Endothelial cell of hepatic sinusoid (primary cell): ENCODE results near the gene SMTNL2.
"Not testable (repeated sequence)": the region's sequence is repeated elsewhere in the genome, so short reads cannot be mapped to it uniquely, and the experiment has no call there.

Experiments used
- in situ Hi-C: cut with HindIII; loops from 2 replicates; pipeline ENCODE4 v1.10.0; 2017; ENCODE audit warnings: low sequenced_read_pairs

The SMTNL2 gene

GRCh38 chr17:4597975-4598374, 13.6 kb downstream of the SMTNL2 start:
- in situ Hi-C loops: no loop called here

- in situ Hi-C loops: no loop called here
These were observed 14.6 kb downstream of the SMTNL2 start for GRCh38 chr17:4598776-4599504.

DNA sequence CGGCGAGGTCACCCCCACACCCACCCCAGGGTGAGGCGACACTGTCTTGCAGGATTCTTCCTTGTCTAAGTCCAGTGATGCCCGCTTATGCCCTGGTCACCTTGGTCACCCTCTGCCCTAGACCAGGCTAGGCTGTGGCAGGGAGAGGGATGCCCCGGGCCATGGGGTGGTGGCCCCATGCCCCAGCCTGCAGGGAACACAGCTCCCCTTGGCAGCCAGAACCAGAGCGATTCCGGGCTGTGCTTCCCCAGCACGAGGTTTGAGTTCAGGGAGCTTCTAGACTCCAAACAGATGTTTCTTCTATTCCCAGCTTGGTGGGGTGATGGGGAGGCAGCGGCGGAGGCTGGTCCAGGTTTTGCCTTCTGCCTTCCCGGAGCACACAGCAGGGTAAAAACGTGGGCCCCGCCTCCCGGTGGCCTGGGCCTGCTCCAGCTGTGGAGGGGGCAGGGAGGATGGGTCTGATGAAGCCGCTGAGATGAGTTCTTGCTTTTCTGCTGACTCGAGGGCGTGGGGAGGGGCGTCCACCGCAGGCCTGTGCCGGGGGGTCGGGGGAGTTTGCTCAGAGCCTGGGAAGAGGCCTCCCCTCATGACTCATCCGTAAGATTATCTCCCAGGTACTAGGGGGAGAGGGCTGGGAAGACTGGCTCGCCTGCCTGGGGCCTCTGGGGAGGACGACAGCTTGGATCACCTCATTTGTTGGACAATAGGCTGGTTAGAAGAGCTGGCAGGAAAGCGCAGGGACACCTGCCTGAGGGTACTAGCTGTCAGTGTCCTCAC, 15.4 kb downstream of the SMTNL2 start:
- in situ Hi-C loops: no loop called here

DNA sequence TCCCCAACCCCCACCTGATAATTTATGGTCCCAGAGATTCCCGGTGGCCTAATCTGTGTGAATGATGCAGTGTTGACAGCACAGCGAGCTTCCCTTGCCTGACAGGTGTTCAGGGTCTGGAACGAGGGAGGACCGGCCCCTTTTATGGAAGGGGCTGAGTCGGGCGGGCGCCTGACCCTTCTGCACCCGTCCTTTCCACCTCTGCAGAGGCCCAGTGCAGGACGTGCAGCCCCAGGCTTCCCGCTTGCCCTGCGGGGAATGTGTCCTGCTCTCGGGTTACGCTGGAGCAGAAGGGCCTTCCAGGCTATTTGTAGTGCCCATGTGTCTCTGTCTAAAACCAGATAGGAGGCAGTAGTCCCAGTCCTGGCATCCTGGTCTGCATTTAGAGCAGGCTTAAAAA, 16.2 kb downstream of the SMTNL2 start:
- in situ Hi-C loops: no loop called here

DNA sequence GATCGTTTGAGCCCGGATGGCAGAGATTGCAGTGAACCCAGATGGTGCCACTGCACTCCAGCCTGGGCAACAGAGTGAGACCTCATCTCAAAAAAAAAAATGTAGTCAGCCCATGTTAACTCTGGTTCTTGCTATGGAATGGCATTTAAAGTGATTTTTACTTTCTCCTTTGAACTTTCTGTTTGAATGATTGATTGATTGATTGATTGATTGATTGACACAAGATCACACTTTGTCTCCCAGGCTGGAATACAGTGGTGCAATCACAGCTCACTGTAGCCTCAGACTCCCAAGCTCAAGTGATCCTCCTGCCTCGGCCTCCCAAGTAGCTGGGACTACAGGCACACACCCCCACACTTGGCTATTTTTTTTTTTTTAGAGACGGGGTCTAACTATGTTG, 17.0 kb downstream of the SMTNL2 start:
- in situ Hi-C loops: no loop called here

GRCh38 chr17:4602041-4602440, 17.7 kb downstream of the SMTNL2 start:
- in situ Hi-C loops: no loop called here

DNA sequence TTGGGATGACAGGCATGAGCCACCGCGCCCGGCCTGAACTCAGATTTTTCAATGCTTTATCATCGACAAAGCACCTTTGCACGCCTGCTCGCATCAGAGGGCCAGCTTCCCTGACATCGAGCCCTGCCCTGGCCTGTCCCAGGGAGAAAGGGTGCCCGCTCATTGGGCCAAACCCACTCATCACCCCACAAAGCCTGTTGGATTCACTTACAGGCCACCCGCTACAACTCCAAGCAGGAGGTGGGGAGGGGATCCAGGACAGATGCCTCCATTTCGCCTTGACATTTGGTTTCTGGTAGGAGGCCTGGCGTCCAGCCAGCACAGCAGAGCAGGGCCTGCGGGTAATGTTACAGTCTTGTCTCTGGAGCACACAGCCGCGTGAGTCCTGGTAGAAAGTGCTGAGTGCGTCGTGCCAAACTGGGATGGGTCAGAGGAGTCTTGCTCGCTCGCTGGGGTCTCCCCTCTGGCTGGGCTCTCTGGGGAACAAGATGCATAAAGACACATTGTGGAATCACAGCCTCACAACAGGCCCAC, 19.8 kb downstream of the SMTNL2 start:
- in situ Hi-C loops: no loop called here

DNA sequence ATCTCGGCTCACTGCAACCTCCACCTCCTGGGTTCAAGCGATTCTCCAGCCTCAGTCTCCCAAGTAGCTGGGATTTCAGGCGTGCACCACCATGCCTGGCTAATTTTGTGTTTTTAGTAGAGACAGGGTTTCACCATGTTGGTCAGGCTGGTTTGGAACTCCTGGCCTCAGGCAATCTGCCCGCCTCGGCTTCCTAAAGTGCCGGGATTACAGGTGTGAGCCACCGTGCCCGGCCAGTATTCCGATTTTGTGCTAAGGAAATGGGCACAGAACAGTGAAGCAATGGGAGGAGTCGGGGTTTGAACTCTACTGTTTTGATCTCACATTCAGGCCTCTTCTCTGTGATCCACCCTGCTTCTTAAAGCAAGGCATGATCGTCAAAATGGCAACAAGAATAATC, 20.4 kb downstream of the SMTNL2 start:
- in situ Hi-C loops: not testable (repeated sequence)

DNA sequence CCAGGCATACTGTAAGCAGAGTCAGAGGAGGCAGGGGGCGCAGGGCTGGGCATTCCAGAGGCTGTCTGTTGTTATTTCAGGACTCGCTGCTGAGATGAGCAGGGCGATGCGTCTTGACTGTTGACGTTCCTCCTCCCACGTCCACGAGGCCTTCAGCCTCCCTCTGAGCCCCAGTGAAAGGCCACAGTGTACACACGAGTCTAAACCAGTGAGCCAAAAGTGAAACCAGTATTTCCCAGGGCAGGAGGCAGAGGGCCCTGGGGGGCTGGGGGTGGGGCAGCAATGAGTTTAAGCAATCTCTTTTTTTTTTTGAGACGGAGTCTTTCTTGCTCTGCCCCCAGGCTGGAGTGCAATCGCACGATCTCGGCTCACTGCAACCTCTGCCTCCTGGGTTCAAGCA, 21.5 kb downstream of the SMTNL2 start:
- in situ Hi-C loops: no loop called here

- in situ Hi-C loops: no loop called here
These were observed 23.0 kb downstream of the SMTNL2 start for GRCh38 chr17:4607261-4607741.

DNA sequence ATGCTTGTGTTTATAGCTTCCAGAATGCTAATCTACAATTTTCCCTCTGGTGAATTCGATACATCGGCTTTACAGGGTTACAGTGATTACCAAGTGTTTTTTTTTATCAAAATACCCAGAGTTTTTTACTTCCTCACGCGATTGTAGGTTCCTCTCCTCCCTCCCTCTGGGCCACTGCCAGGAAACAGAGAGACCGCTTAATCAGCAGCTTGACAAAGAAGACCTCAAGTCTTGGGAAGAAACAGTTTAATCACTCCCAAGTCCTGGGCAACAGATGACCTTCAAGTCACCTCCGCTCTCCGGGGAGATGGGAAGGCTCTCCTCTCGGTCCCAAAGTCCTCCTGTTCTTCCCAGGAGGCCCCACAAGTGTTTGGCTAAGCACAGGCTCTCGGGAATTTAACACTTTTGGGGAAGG, 23.5 kb downstream of the SMTNL2 start:
- in situ Hi-C loops: no loop called here

DNA sequence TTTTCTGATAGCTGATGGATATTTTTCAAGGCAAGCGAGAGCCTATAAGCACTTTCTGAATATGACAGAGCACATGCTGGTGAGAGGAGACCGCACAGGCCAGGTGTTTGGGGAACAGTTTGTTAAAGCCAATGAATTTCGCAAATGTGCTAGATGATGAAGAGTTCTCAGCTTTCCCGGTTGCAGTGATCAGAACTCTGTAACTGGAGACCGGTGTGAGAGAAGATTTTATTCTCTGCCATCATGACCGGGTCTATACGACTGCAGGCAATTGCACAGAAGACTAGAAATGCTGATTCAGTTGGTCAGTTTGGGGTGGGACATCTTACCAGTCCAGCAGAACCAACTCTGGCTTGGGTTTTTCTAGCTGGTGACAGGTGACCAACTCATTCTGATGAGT, 25.4 kb downstream of the SMTNL2 start:
- in situ Hi-C loops: no loop called here

GRCh38 chr17:4610162-4610561, 25.8 kb downstream of the SMTNL2 start:
- in situ Hi-C loops: no loop called here

- in situ Hi-C loops: no loop called here
These were observed 26.3 kb downstream of the SMTNL2 start for GRCh38 chr17:4610656-4611055.

DNA sequence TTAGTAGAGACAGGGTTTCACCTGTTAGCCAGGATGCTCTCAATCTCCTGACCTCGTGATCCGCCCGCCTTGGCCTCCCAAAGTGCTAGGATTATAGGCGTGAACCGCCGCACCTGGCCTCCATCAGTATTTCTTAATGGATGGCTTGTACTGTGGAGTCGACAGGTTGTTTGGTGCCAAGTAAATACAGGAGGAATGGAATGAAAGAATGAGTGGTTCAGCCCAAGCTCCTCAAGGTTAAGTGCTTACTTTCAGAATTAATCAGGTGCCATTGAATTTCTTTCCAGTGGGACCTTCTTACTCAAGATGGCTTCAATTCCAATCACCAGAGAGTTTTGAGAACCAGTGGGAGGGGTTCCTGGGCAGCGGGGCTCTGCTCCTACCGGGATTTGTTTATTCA, 32.1 kb downstream of the SMTNL2 start:
- in situ Hi-C loops: no loop called here

- in situ Hi-C loops: no loop called here
These were observed 32.8 kb downstream of the SMTNL2 start for GRCh38 chr17:4617090-4617489.

DNA sequence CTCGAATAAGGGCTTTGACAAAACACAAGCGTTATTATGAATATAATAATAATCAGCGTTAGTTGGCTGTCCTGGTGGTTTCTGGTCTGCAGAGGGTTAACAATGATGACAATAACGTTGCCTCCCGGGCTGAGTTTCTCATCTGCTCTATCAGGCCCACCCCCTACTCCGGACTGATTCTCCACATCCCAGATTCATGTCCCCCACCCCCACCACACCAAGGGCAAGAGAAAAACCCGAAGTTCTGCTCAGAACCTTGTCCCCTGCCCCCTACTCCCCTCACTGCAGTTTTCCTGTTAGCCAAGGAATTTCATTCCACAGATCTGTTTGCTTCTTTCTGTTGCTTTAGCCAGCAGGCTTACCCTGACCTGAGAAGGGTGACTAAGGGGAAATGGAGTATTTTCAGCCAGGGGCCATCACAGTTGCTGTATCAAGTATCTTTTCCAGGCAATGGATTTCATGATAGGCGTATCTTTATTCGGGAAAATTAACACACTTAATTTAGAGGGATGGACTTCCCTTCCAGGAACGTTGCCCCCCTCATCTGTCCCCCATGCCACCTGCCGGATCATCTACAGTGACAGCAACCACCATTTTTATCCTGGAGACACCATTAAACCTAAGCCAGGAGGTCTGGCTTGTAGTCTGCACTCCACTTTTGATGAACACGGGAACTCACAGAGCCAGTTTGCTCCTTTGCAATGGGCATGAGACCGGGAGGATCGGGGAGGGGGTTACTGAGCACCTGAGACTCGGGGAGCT, 33.4 kb downstream of the SMTNL2 start:
- in situ Hi-C loops: no loop called here

- in situ Hi-C loops: loop anchor here (10.0 kb wide), 1 partner anchor 166 kb away; no protein-coding TSS in a partner anchor
These were observed 36.3 kb downstream of the SMTNL2 start for GRCh38 chr17:4620531-4621101.

DNA sequence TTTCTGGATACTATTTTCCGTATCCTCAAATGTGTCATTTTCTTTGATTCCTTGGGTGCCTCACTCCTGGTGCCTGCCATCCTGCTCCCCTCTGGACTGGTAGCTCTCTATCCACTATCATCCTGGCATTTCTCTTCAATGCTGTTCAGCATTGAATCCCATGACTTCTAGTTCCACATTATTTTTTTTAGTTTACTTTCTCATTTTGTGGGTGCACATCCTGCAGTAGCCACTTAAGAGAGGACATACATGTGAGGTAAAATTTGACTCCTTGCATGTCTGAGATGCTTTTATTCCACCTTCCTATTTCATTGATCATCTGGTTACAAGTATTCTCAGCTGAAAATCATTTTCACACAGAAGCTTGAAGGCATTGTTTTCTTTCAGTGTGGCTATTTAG, 38.0 kb downstream of the SMTNL2 start:
- in situ Hi-C loops: loop anchor here (10.0 kb wide), 1 partner anchor 168 kb away; no protein-coding TSS in a partner anchor

GRCh38 chr17:4623249-4623648, 38.9 kb downstream of the SMTNL2 start:
- in situ Hi-C loops: loop anchor here (10.0 kb wide), 1 partner anchor 168 kb away; no protein-coding TSS in a partner anchor
